Ecto neural progenitor cell (in vitro differentiated cells): ENCODE measurements around the gene ACAD8.
"Not testable (repeated sequence)": the region's sequence is repeated elsewhere in the genome, so short reads cannot be mapped to it uniquely, and the experiment has no call there.

Experiments
- DNase-seq: peaks from one replicate; pipeline ENCODE4 v3.0.0-alpha.2; 2018; ENCODE audit warnings: low spot score

ACAD8 gene

GRCh38 chr11:134240592-134240991, 12.8 kb upstream of the ACAD8 start:
- DNase-seq: no peak

DNA sequence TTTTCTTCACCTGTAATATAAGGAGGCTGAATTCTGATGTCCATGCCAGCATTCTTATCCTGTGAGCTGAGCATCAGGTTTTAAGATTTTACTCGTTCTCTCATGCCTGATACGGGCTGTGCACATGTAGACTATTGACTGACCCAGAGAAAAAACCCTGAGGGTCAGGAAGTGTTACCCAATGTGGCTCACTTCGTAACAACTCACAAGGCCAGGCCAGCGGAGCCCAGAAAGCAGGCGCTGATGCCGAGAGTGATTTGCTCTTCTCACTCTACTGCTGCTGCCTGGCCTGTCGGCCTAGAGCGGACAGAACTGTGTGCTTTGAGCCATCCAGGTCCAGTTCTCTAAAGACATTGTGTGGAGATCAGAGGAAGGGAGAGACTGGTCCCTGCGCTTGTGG, 11.0 kb upstream of the ACAD8 start:
- DNase-seq: no peak

DNA sequence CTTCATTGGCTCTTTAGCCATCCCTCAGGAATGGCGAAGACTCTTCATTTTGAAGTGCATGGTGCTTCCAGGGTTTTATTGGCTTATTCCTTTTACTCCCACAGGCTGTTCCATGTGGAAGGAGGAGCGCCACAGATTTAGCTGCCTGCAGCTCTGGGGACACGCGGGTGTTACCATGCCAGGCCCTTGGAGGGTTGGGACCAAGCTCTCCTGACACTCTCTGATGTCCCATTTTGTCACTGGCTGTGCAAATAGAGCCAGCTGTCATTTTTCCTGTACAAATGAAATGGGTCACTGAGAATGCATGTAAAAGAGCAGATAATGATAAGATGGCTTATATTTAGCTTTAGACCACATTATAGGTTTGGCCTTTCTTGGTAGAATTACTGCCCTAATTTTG, 9.5 kb upstream of the ACAD8 start:
- no peak for DNase-seq

DNA sequence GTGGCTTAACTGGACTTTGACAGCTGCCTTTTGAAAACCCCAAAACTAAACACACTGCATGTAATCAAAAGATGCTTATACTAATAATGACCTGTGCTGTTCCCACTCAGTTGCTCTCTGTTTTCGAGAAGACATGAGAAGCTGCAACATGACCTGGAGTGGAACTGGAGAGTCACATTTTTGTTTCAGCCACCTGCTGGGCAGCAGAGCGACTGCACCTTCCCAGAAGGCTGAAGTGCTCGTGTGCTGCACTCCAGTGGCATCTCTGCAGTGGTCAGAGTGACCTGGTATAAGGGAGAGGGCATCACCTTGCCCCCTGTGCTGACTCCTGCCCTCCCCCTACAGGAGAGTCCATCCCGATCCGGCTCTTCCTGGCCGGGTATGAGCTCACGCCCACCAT, 8.8 kb upstream of the ACAD8 start:
- no peak for DNase-seq

DNA sequence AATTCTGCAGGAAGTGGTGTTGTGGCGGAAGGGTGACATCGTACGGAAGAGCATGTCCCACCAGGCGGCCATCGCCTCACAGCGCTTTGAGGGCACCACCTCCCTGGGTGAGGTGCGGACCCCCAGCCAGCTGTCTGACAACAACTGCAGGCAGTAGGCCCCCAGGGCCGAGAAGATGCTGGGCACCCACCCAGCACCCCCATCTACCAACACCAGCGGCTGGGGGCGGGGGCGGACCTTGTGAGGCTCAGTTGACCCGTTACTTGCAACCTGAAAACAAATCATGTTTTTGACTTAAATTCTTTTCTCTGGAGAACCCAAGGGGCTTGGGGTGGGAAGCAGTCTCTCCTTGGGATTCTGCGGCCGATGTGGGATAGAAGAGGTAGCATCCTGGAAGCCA, 7.9 kb upstream of the ACAD8 start:
- no peak for DNase-seq

DNA sequence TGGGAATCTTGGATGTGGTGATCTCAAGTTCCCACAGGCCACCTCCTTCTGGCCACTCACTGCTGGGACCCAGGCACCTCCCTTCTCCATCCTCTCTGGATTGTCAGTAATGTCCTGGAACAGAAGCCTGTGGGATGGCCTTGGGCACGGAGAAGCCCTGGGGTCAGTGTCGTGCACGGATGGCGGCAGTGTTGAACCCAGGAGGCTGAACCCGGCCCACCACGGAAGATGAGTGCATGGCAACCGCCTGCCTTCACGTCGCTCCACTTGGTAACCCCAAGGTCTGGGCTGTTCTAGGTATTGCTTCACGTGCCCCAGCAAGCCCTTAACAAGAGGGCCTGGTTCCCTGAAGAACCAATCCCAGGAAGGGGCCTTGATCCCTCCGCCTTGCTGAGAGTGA, 7.3 kb upstream of the ACAD8 start:
- no peak for DNase-seq

GRCh38 chr11:134246678-134247077, 6.7 kb upstream of the ACAD8 start:
- DNase-seq: no peak

GRCh38 chr11:134248910-134249480, 4.4 kb upstream of the ACAD8 start:
- no peak for DNase-seq

GRCh38 chr11:134250246-134250645, 3.1 kb upstream of the ACAD8 start:
- DNase-seq: no peak

DNA sequence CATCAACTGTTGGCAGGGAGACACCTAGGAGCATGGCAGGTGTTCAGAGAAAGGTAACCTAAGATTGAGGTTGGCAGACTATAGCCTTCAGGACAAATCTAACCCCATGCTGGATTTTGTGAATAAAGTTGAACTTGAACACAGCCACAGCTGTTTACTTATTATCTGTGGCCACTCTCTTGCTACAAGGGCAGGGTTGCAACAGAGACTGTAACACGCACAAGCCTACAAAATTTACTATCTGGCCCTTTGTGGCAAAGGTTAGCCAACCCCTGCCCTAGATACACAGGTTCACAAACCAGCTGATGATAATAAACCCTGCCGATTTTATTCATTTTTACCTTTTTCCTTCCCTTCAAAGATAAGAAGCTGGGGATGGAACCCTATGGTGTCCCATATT, 2.7 kb upstream of the ACAD8 start:
- DNase-seq: no peak

GRCh38 chr11:134252346-134253187, 801 bp upstream of the ACAD8 start:
- DNase-seq: peak; percentile 57

GRCh38 chr11:134254433-134255183, 1.2 kb downstream of the ACAD8 start:
- DNase-seq: no peak

- DNase-seq: not testable (repeated sequence)
Observed at GRCh38 chr11:134255184-134255561, 1.8 kb downstream of the ACAD8 start.

DNA sequence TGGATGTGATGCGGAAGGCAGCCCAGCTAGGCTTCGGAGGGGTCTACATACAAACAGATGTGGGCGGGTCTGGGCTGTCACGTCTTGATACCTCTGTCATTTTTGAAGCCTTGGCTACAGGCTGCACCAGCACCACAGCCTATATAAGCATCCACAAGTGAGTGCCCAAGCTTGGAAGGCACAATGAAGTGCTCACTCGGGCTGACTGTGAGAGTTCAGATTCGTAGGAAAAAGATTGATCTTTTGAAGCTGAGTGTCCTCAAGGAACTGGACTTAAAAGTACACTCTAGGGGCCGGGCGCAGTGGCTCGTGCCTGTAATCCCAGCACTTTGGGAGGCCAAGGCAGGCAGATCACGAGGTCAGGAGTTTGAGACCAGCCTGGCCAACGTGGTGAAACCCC, 3.7 kb downstream of the ACAD8 start:
- DNase-seq: no peak

- DNase-seq: no peak
Observed at GRCh38 chr11:134258577-134258976, 5.2 kb downstream of the ACAD8 start.

DNA sequence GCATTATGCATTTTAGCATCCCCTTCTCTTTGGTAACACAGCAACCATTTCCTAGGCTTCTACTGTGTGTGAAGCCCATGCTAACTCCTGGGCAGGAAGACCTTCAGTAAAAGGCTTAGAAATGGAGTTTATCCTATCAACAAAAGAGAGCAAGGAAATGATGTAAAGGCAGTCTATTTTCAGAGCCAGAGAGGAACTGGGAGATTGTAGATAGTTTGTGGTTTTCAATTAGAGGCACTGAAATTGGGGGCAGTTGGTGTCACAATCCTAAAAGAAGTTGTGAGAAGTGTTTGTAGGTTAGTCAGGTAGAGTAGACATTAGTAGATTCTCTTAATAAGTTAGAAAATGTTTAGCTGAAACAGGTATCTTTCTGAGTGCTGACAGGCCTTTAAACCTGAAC, 7.1 kb downstream of the ACAD8 start:
- no peak for DNase-seq

- DNase-seq: no peak
Observed at GRCh38 chr11:134260983-134261382, 7.6 kb downstream of the ACAD8 start.

GRCh38 chr11:134261626-134262488, 8.5 kb downstream of the ACAD8 start:
- no peak for DNase-seq

- DNase-seq: no peak
Observed at GRCh38 chr11:134264966-134265764, 11.8 kb downstream of the ACAD8 start.

GRCh38 chr11:134266440-134266839, 13.1 kb downstream of the ACAD8 start:
- no peak for DNase-seq

DNA sequence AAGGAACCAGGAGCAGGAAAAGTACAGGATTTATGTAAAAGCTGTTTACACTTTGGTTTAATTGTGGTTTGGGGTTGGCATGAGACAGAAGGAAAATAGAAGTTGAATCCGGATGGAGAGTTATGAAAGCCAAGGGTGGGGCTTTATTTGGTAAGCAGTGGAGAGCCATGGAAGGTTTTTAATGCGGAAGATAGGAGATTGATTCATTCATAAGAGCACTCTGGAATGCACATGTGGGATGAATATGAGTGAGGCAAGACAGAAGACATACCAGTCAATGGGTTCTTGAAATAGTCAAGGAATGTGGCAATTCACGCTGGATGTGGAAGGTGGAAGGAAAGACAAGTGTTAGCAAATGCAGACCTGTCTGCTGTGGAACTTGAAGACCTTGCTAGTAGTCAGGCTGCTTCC, 13.5 kb downstream of the ACAD8 start:
- DNase-seq: no peak
